ENCODE data around the gene KAT6B. TPM values are rescaled to one million over a fixed set of nuclear protein-coding genes. Genes with fewer than 3 reads are reported as not detected.

KAT6B gene
- total and polyA plus RNA-seq, 5 donors: 11.3 to 53.0 (median 46.0) TPM

DNA sequence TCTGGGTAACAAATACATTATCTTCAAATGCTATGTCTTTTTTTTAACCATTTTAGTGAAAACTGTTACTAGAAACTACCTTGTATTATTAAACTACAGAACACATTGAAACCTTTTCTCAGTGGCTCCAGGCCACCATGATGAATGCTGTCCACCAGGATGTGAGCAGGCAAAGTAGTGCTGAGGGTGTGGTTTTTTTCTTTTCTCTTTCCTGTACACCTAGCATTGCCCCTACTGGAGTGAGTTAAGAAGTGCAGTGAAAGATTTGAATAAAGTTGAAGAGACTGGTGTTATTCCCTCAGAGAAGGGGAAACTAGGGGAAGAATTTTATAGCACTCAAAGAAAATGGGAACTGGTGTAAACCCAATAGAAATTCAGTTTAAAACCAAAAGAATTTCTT lies 165.0 kb downstream of the KAT6B start:
- Histone ChIP-seq H3K4me1 (ENCODE audit: control insufficient read depth, insufficient read depth, low read length) (peaks cover 4% of the 10 kb centered on the region), H3K27me3 (ENCODE audit: control insufficient read depth, insufficient read depth) (no peaks in the 10 kb centered on the region), H3K9me3 (ENCODE audit: control insufficient read depth, low read length) (no peaks in the 10 kb centered on the region), H3K4me3 (ENCODE audit: low read length) (no peak overlapping the region), H3K27ac (ENCODE audit: low read length) (no peak overlapping the region)
- DNase-seq (no peak), ATAC-seq (peak in 1 of 2 donors; percentile 47)
- intact Hi-C loops (cut with DNase I): no loop called here

DNA sequence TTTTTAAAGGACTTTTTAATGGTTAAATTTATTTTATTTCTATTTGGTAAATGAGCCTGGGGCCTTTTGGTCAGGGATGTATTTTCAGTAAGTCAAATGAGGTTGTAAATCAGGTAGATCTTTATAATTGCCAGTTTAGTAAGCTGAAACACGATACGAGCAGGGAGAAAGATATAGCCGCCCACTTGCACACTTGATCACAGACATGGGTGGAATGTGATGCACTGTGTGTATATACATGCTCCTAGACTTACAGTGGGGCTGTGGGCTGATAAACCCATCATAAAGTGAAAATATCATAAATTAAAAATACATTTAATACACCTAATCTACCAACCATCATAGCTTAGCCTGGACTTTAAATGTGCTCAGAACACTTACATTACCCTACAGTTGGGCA lies 165.7 kb downstream of the KAT6B start:
- Histone ChIP-seq H3K27me3 (ENCODE audit: control insufficient read depth, insufficient read depth) (no peaks in the 10 kb centered on the region), H3K27ac (ENCODE audit: low read length) (no peak overlapping the region), H3K4me3 (ENCODE audit: low read length) (no peak overlapping the region), H3K4me1 (ENCODE audit: control insufficient read depth, insufficient read depth, low read length) (peaks cover 4% of the 10 kb centered on the region), H3K9me3 (ENCODE audit: control insufficient read depth, low read length) (no peaks in the 10 kb centered on the region)
- intact Hi-C loops (cut with DNase I): no loop called here
- no peak for DNase-seq
- ATAC-seq: no peak
- 98% methylated on average over 3 of the region's 3 CpGs for WGBS

DNA sequence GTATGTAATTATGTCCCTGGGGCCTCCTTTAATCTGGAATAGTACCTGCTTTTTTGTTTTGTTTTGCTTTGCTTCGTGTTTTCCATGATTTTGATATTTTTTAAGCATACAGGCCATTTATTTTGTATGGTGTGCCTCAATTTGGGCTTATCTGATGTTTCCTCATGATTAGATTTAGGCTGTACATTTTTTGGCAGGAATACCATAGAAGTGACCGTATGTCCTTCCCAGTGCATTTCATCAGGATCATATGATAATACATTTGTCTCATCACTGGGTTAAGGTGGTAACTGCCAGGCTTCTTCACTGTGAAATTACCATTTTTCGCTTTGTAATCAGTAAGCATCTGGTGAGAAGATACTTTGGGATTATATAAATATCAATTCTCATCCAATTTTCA lies 167.2 kb downstream of the KAT6B start:
- no peak overlapping the region for H3K27ac ChIP-seq (ENCODE audit: low read length)
- no peaks in the 10 kb centered on the region for H3K27me3 ChIP-seq (ENCODE audit: control insufficient read depth, insufficient read depth)
- ATAC-seq: no peak
- DNase-seq: no peak
- no peaks in the 10 kb centered on the region for H3K9me3 ChIP-seq (ENCODE audit: control insufficient read depth, low read length)
- intact Hi-C loops (cut with DNase I): no loop called here
- WGBS: 84% methylated on average over 3 of the region's 3 CpGs
- peaks cover 4% of the 10 kb centered on the region for H3K4me1 ChIP-seq (ENCODE audit: control insufficient read depth, insufficient read depth, low read length)
- no peak overlapping the region for H3K4me3 ChIP-seq (ENCODE audit: low read length)

DNA sequence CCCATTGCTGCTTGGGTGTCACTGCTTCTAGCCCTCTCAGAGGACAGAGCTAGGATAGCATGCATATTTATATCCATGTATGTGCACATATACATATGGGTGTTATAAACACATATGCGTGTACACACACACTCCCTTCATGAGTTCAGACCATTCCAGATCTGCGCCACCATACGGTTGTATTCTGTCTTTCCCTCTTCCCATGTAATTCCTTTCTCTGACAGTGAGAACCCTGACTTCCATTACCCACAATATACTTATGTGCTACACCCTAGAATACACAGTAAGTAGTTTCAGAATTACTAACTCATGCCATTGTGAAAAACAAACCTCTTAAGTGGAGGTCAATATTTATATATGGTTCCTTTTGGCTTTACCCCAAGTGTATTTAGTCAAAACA lies 168.5 kb downstream of the KAT6B start:
- no peak for DNase-seq
- ATAC-seq: no peak
- Histone ChIP-seq H3K27ac (ENCODE audit: low read length) (no peak overlapping the region), H3K27me3 (ENCODE audit: control insufficient read depth, insufficient read depth) (no peaks in the 10 kb centered on the region), H3K4me1 (ENCODE audit: control insufficient read depth, insufficient read depth, low read length) (peaks cover 2% of the 10 kb centered on the region), H3K9me3 (ENCODE audit: control insufficient read depth, low read length) (no peaks in the 10 kb centered on the region), H3K4me3 (ENCODE audit: low read length) (no peak overlapping the region)
- 97% methylated on average over 3 of the region's 3 CpGs for WGBS
- intact Hi-C loops (cut with DNase I): no loop called here

DNA sequence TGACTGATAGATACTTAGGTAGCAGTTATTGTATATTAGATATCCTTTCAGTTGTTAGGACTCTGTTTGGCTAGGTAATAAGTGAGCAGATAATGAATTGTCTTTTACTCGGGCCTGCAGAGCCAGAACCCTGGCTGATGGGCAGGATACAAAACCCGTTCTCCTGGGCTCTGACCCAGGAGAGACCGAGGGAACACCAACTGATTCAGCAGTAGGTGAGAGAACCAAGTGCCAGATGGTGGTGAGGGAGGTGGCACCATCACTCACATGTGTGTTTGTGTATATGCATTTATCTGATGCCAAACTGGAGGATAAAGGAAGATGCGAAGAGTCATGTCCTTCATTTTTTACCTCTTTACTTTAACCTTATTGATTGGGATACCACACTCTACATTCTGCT lies 169.4 kb downstream of the KAT6B start:
- 89% methylated on average over 4 of the region's 4 CpGs for WGBS
- intact Hi-C loops (cut with DNase I): no loop called here
- no peak overlapping the region for H3K4me3 ChIP-seq (ENCODE audit: low read length)
- H3K27ac ChIP-seq (ENCODE audit: low read length): no peak overlapping the region
- peaks cover 2% of the 10 kb centered on the region for H3K4me1 ChIP-seq (ENCODE audit: control insufficient read depth, insufficient read depth, low read length)
- H3K9me3 ChIP-seq (ENCODE audit: control insufficient read depth, low read length): no peaks in the 10 kb centered on the region
- DNase-seq (no peak), ATAC-seq (no peak)
- no peaks in the 10 kb centered on the region for H3K27me3 ChIP-seq (ENCODE audit: control insufficient read depth, insufficient read depth)

DNA sequence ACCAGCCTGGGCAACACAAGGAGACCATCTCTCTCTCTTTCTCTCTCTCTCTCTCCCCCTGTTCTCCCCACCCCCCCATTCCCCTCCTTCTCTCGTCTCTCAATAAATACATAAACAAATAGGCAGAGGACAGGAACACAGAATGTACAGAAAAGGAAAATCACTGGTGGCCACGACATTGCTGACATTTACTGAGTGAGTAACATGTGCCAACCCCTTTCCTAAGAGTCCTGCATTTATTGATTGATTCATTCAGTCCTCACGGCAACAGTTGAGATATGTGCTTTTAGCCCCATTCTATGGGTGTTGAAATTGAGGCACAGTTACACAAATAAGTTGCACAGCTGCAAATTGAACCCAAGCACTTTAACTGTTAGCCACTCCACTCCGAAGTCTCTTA lies 170.8 kb downstream of the KAT6B start:
- WGBS: 91% methylated on average over 4 of the region's 4 CpGs
- Histone ChIP-seq H3K27ac (ENCODE audit: low read length) (no peak overlapping the region), H3K9me3 (ENCODE audit: control insufficient read depth, low read length) (no peaks in the 10 kb centered on the region), H3K4me3 (ENCODE audit: low read length) (no peak overlapping the region), H3K4me1 (ENCODE audit: control insufficient read depth, insufficient read depth, low read length) (peaks cover 2% of the 10 kb centered on the region), H3K27me3 (ENCODE audit: control insufficient read depth, insufficient read depth) (no peaks in the 10 kb centered on the region)
- DNase-seq (no peak), ATAC-seq (no peak)
- intact Hi-C loops (cut with DNase I): no loop called here

DNA sequence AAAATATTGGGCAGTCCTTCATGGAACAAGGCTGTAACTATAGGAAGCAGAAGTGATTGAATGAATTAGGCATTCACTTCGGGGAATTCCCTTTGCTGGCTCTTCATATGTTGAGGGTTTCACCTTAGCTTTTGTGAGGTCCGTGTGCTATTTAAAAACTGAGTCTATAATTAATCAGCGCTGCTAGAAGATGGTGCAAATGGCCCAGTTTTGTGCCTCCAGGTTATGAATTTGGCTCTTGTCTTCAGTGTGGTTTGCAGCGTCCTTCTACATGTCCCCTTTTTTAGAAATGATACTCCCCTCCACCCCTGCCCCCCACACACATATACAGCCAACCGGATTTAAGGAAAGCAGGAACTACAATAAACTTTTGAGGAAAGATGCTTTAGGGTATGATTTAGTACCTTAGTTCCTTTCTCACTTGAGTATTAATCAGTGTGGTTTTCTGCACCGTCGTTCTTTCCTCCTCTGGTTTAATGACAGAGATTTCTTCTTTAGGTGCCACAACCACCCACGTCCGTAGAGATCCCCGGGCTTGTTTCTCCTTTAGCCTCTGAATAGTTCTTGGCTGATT lies 174.4 kb downstream of the KAT6B start:
- no peak overlapping the region for H3K4me3 ChIP-seq (ENCODE audit: low read length)
- no peaks in the 10 kb centered on the region for H3K27me3 ChIP-seq (ENCODE audit: control insufficient read depth, insufficient read depth)
- H3K9me3 ChIP-seq (ENCODE audit: control insufficient read depth, low read length): no peaks in the 10 kb centered on the region
- 83% methylated on average over 10 of the region's 10 CpGs for WGBS
- intact Hi-C loops (cut with DNase I): no loop called here
- DNase-seq: no peak
- no peak overlapping the region for H3K27ac ChIP-seq (ENCODE audit: low read length)
- no peaks in the 10 kb centered on the region for H3K4me1 ChIP-seq (ENCODE audit: control insufficient read depth, insufficient read depth, low read length)
- no peak for ATAC-seq

DNA sequence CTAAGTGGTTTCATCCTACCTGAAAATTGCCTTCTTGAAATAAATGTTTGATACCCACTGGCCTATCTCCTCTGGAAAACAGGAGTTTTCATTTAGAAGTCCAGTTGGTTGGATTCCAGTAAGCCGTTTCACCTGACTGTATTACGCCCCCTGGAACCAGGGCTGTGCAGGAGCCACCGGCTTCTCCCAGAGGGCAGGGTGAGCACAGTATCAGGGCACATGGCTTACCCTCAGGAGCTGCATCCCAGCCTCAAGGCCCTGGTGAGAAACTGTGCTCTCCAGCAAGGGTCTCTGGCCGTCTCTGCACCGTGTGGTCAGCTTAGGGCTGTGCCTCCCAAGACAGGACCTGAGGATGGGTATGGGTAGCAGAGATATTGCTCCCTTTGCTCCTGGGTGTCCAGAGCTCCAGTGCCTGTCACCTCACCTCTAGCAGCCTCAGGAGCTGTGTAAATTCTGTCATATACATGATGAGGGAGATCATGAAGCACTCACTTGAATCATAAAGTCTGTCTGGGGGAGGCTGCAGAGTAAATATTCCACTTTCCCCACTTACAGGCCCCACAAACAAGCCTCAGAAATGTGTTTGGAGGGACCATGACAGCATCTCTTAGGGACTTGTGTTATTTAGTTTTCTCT lies 175.4 kb downstream of the KAT6B start:
- intact Hi-C loops (cut with DNase I): no loop called here
- Histone ChIP-seq H3K9me3 (ENCODE audit: control insufficient read depth, low read length) (no peaks in the 10 kb centered on the region), H3K4me3 (ENCODE audit: low read length) (no peak overlapping the region), H3K4me1 (ENCODE audit: control insufficient read depth, insufficient read depth, low read length) (no peaks in the 10 kb centered on the region), H3K27ac (ENCODE audit: low read length) (no peak overlapping the region), H3K27me3 (ENCODE audit: control insufficient read depth, insufficient read depth) (no peaks in the 10 kb centered on the region)
- WGBS: 90% methylated on average over 5 of the region's 5 CpGs
- no peak for DNase-seq
- ATAC-seq: peak; percentile 18 to 31

DNA sequence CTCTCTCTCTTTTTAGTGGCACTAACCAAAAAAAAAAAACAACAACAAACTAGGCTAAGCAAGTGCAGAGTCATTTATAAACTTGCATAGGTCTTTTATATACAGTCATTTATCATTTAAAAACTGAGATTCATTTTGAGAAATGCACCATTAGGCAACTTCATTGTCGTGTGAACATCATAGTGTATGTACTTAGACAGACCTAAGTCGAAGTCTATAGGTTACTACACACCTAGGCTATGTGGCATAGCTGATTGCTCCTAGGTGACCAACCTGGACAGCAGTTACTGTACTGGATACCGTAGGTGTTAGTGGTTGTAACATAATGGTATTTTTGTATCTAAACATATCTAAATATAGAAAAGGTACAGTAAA lies 175.9 kb downstream of the KAT6B start:
- no peak overlapping the region for H3K4me3 ChIP-seq (ENCODE audit: low read length)
- no peaks in the 10 kb centered on the region for H3K4me1 ChIP-seq (ENCODE audit: control insufficient read depth, insufficient read depth, low read length)
- no peak for DNase-seq
- WGBS: 96% methylated on average over 3 of the region's 3 CpGs
- H3K27me3 ChIP-seq (ENCODE audit: control insufficient read depth, insufficient read depth): no peaks in the 10 kb centered on the region
- H3K9me3 ChIP-seq (ENCODE audit: control insufficient read depth, low read length): no peaks in the 10 kb centered on the region
- no peak overlapping the region for H3K27ac ChIP-seq (ENCODE audit: low read length)
- intact Hi-C loops (cut with DNase I): no loop called here
- no peak for ATAC-seq

DNA sequence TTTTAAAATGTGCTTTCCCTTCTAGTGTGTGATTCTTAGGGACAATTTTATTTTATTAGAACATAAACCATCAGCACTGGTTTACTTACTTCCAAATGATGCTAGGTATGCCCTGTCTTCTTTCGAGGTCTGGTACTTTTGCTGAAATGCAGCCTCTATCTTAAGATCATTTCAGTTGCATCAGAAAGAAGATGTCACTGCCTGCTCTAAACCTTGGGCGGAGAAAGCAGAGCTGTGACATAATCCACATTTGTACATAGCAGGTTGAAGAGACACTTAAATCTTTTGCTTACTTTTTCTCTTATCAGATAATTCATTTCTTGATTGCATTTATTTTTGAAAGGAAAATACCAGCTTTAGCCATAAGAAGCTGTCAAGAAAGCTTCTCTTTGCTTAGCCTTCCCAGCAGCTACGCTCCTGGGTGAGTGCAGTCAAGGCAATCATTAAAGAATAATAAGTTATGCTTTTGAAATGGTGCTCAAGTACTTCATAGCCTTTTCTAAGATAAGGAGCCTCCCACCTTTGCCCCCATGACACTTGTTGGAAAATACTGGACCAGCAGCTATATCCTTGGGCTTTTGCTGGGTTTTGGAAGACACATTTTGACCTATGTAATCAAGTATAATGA lies 176.7 kb downstream of the KAT6B start:
- DNase-seq (no peak), ATAC-seq (no peak)
- Histone ChIP-seq H3K27me3 (ENCODE audit: control insufficient read depth, insufficient read depth) (no peaks in the 10 kb centered on the region), H3K4me1 (ENCODE audit: control insufficient read depth, insufficient read depth, low read length) (no peaks in the 10 kb centered on the region), H3K9me3 (ENCODE audit: control insufficient read depth, low read length) (no peaks in the 10 kb centered on the region), H3K4me3 (ENCODE audit: low read length) (no peak overlapping the region), H3K27ac (ENCODE audit: low read length) (no peak overlapping the region)
- WGBS: 96% methylated on average over 3 of the region's 3 CpGs
- intact Hi-C loops (cut with DNase I): no loop called here

DNA sequence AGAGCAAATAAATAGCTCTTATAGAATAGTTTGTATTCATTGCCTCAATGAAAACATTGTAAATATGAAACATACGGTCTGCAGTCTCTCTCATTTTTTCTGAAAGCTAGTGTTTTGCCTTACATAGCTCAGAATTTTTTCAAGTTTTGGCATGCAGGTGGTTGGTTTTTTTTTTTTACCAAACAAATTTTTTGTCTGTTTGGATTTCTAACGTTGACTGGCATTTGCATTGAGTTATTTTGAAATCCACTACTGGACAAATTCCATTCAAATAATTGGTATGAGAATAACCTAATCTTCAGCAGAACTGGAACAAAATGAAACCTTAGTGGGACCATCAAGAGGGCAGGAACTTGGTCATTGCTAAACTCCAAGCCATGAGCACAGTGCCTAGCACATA lies 177.5 kb downstream of the KAT6B start:
- ATAC-seq: no peak
- Histone ChIP-seq H3K27ac (ENCODE audit: low read length) (no peak overlapping the region), H3K4me3 (ENCODE audit: low read length) (no peak overlapping the region), H3K9me3 (ENCODE audit: control insufficient read depth, low read length) (no peaks in the 10 kb centered on the region), H3K27me3 (ENCODE audit: control insufficient read depth, insufficient read depth) (no peaks in the 10 kb centered on the region), H3K4me1 (ENCODE audit: control insufficient read depth, insufficient read depth, low read length) (no peaks in the 10 kb centered on the region)
- intact Hi-C loops (cut with DNase I): no loop called here
- WGBS: 76% methylated on average over 2 of the region's 2 CpGs
- no peak for DNase-seq

Data from right cardiac atrium (tissue), 5 donors.